GM23338 (cell line): ENCODE data around the gene HSDL2. TPM values are rescaled to one million over a fixed set of nuclear protein-coding genes. Genes with fewer than 3 reads are reported as not detected.

Experiments
- ATAC-seq: fragments of 200-7000 bp; cut with Tn5 transposase; 3 replicates; pipeline ENCODE4 v1.9.1; 2020
- DNase-seq: peaks from one replicate; pipeline ENCODE4 v3.0.0-alpha.2; 2015; ENCODE audit warnings: low spot score
- H2AFZ ChIP-seq: fragments of 200-600 bp; sonication (generic); 2 replicates; pipeline ENCODE4 v1.8.0; 2016; ENCODE audit warnings: antibody characterized with exemption, mild to moderate bottlenecking, moderate library complexity
- H3F3A ChIP-seq: fragments of 200-600 bp; sonication (generic); replicated peaks from 2 replicates; pipeline ENCODE4 v1.8.0; 2017; ENCODE audit warnings: antibody characterized with exemption, mixed run types, low read depth
- H3K27ac ChIP-seq: fragments of 200-600 bp; sonication (generic); 2 replicates; pipeline ENCODE4 v1.6.1; 2016; ENCODE audit warnings: low read depth
- H3K27me3 ChIP-seq: fragments of 200-600 bp; sonication (generic); 2 replicates; pipeline ENCODE4 v1.8.0; 2016; ENCODE audit warnings: mild to moderate bottlenecking, mixed run types, moderate library complexity; ENCODE audit not compliant: insufficient read depth
- H3K36me3 ChIP-seq: fragments of 200-600 bp; sonication (generic); 2 replicates; pipeline ENCODE4 v1.8.0; 2016; ENCODE audit warnings: mild to moderate bottlenecking; ENCODE audit not compliant: insufficient read depth
- H3K4me1 ChIP-seq: fragments of 200-600 bp; sonication (generic); 2 replicates; pipeline ENCODE4 v1.8.0; 2016; ENCODE audit warnings: mild to moderate bottlenecking, moderate library complexity; ENCODE audit not compliant: insufficient read depth
- H3K4me2 ChIP-seq: fragments of 200-600 bp; sonication (generic); 2 replicates; pipeline ENCODE4 v1.7.1; 2017; ENCODE audit warnings: mixed run types
- H3K4me3 ChIP-seq: fragments of 200-600 bp; sonication (generic); 2 replicates; pipeline ENCODE4 v1.6.1; 2016; ENCODE audit warnings: mixed run types
- H3K79me2 ChIP-seq: fragments of 200-600 bp; sonication (generic); replicated peaks from 2 replicates; pipeline ENCODE4 v1.8.0; 2017; ENCODE audit warnings: mild to moderate bottlenecking; ENCODE audit not compliant: insufficient read depth
- H3K9me2 ChIP-seq: fragments of 200-600 bp; sonication (generic); 2 replicates; pipeline ENCODE4 v1.8.0; 2017; ENCODE audit not compliant: insufficient read depth
- H4K20me1 ChIP-seq: fragments of 200-600 bp; sonication (generic); replicated peaks from 2 replicates; pipeline ENCODE4 v1.8.0; 2017; ENCODE audit warnings: mild to moderate bottlenecking; ENCODE audit not compliant: insufficient read depth
- H3K27ac Mint-ChIP-seq: 2 replicates; pipeline ENCODE4 v1.8.0; 2020; ENCODE audit warnings: inconsistent platforms, mild to moderate bottlenecking, moderate library complexity, mixed read lengths
- H3K27me3 Mint-ChIP-seq: 3 replicates; pipeline ENCODE4 v1.8.0; 2022; ENCODE audit warnings: low read depth, mild to moderate bottlenecking, moderate library complexity, mixed read lengths, inconsistent platforms; ENCODE audit not compliant: insufficient read depth, poor library complexity
- H3K36me3 Mint-ChIP-seq: 3 replicates; pipeline ENCODE4 v1.8.0; 2021; ENCODE audit warnings: low read depth, mild to moderate bottlenecking, inconsistent platforms, moderate library complexity, mixed read lengths
- H3K4me1 Mint-ChIP-seq: 3 replicates; pipeline ENCODE4 v1.8.0; 2020; ENCODE audit warnings: mild to moderate bottlenecking, inconsistent platforms, mixed read lengths
- H3K4me3 Mint-ChIP-seq: 3 replicates; pipeline ENCODE4 v1.8.0; 2021; ENCODE audit warnings: moderate library complexity, mild to moderate bottlenecking, inconsistent platforms, mixed read lengths
- H3K9me3 Mint-ChIP-seq: 3 replicates; pipeline ENCODE4 v1.8.0; 2020; ENCODE audit warnings: moderate library complexity, mild to moderate bottlenecking, inconsistent platforms, mixed read lengths
- EZH2 ChIP-seq: fragments of 200-600 bp; sonication (generic); IDR thresholded peaks from one replicate; pipeline ENCODE4 v1.8.0; 2017; ENCODE audit warnings: antibody characterized with exemption, mild to moderate bottlenecking, low read depth; ENCODE audit not compliant: unreplicated experiment
- EZH2phosphoT487 ChIP-seq: fragments of 200-600 bp; sonication (generic); IDR thresholded peaks from one replicate; pipeline ENCODE4 v1.8.1; 2018; ENCODE audit warnings: antibody characterized with exemption; ENCODE audit not compliant: unreplicated experiment
- NANOG ChIP-seq: IDR thresholded peaks from 2 replicates; pipeline ENCODE4 v1.6.1; 2016; ENCODE audit warnings: antibody characterized with exemption, borderline replicate concordance
- POLR2AphosphoS5 ChIP-seq: IDR thresholded peaks from 2 replicates; pipeline ENCODE4 v1.6.1; 2016; ENCODE audit warnings: antibody characterized with exemption, low read depth
- polyA plus RNA-seq: library from polyadenylated mRNA; unstranded; fragments of >200 nt; fragmentation: Nextera tagmentation; extraction: Ambion mirVana; gene quantifications from 2 replicates; pipeline ENCODE4 v1.2.1, GENCODE V29; 2016
- total RNA-seq: library from RNA; depleted of rRNA; stranded (reverse); fragments of >200 nt; shearing (Covaris generic); gene quantifications from 2 replicates; pipeline ENCODE4 v1.2.3, GENCODE V29; 2014
- TF ChIP-seq, protein P1 (sequence below): fragments of 250-450 bp; sonication (Bioruptor Pico); IDR thresholded peaks from 2 replicates; pipeline ENCODE4 v1.5.0; 2020; ENCODE audit warnings: mild to moderate bottlenecking, moderate library complexity

The HSDL2 gene
- total and polyA plus RNA-seq, 2 experiments from 2014 or later, result 11.4 to 15.3 TPM

DNA sequence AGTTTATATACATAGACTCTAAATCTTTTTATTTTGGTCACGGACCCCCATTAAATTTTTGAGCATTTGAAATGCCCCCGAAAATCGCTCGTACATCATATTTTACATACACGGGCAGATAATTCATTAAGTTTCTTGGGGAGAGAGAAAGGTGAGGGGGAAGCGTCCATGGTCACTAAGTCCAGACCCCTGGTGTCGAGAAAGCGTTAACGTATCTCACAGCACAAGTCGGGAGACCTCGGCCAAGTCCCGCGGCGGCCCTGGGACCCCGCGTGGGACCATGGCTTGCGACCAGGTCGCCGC lies 47.3 kb upstream of the HSDL2 start (continued):
- TF ChIP-seq, protein P1, sequence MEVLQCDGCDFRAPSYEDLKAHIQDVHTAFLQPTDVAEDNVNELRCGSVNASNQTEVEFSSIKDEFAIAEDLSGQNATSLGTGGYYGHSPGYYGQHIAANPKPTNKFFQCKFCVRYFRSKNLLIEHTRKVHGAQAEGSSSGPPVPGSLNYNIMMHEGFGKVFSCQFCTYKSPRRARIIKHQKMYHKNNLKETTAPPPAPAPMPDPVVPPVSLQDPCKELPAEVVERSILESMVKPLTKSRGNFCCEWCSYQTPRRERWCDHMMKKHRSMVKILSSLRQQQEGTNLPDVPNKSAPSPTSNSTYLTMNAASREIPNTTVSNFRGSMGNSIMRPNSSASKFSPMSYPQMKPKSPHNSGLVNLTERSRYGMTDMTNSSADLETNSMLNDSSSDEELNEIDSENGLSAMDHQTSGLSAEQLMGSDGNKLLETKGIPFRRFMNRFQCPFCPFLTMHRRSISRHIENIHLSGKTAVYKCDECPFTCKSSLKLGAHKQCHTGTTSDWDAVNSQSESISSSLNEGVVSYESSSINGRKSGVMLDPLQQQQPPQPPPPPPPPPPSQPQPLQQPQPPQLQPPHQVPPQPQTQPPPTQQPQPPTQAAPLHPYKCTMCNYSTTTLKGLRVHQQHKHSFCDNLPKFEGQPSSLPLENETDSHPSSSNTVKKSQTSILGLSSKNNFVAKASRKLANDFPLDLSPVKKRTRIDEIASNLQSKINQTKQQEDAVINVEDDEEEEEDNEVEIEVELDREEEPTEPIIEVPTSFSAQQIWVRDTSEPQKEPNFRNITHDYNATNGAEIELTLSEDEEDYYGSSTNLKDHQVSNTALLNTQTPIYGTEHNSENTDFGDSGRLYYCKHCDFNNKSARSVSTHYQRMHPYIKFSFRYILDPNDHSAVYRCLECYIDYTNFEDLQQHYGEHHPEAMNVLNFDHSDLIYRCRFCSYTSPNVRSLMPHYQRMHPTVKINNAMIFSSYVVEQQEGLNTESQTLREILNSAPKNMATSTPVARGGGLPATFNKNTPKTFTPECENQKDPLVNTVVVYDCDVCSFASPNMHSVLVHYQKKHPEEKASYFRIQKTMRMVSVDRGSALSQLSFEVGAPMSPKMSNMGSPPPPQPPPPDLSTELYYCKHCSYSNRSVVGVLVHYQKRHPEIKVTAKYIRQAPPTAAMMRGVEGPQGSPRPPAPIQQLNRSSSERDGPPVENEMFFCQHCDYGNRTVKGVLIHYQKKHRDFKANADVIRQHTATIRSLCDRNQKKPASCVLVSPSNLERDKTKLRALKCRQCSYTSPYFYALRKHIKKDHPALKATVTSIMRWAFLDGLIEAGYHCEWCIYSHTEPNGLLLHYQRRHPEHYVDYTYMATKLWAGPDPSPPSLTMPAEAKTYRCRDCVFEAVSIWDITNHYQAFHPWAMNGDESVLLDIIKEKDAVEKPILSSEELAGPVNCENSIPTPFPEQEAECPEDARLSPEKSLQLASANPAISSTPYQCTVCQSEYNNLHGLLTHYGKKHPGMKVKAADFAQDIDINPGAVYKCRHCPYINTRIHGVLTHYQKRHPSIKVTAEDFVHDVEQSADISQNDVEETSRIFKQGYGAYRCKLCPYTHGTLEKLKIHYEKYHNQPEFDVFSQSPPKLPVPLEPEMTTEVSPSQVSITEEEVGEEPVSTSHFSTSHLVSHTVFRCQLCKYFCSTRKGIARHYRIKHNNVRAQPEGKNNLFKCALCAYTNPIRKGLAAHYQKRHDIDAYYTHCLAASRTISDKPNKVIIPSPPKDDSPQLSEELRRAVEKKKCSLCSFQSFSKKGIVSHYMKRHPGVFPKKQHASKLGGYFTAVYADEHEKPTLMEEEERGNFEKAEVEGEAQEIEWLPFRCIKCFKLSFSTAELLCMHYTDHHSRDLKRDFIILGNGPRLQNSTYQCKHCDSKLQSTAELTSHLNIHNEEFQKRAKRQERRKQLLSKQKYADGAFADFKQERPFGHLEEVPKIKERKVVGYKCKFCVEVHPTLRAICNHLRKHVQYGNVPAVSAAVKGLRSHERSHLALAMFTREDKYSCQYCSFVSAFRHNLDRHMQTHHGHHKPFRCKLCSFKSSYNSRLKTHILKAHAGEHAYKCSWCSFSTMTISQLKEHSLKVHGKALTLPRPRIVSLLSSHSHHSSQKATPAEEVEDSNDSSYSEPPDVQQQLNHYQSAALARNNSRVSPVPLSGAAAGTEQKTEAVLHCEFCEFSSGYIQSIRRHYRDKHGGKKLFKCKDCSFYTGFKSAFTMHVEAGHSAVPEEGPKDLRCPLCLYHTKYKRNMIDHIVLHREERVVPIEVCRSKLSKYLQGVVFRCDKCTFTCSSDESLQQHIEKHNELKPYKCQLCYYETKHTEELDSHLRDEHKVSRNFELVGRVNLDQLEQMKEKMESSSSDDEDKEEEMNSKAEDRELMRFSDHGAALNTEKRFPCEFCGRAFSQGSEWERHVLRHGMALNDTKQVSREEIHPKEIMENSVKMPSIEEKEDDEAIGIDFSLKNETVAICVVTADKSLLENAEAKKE, result no peak

DNA sequence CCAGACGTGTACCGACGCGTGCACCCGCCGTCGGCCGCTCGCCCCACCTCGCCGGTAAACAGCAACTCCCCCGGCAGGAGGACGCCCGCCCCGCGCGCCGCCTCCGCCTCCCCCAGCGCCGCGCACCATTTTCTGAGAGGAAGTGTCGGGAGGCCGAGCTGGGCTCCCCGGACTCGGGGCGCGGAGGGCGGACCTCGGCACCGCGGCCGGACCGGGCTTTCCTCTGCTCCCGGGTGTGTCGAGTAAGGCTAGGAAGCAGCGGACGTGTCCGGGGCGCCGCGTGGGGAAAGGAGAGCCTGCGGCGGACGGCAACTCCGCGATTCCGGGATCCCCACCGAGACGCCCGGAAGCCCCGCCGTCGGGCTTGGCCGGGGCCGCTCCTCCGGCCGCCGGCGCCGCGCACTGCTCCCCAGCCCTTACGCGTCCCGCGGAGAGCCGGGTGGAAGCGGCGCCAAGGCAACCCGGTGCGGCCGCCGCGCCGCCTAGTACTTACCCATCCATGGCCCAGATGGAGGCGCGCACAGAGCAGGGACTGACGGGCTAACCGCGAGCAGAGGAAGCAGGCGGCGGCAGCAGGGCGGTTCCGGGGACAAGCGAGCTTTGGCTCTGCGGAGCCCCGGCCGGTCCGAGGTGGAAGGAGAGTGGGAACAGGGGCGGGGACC lies 46.8 kb upstream of the HSDL2 start, which contains the start of gene PTBP3:
Gene PTBP3 (minus strand): TSS at position 643 of the 662 bp plus-strand sequence. CDS start 35,754 bp downstream, outside the sequence.
- peak within 1 kb of the TSS; percentile 78 for H2AFZ ChIP-seq
- H3K36me3 ChIP-seq, result no peaks in the 10 kb centered on the region
- H3K36me3 Mint-ChIP-seq, result peaks cover 6% of the 10 kb centered on the region; the same call in 2 of the 3 replicates
- H3K4me2 ChIP-seq, result peak within 1 kb of the TSS; percentile 76
- peaks cover 25% of the 10 kb centered on the region for H3K4me1 ChIP-seq
- H3K4me3 ChIP-seq, result peak within 1 kb of the TSS; percentile 82
- H3F3A ChIP-seq, result no peaks in the 10 kb centered on the region; the same call in 1 of the 2 replicates
- no peaks in the 10 kb centered on the region for H3K9me2 ChIP-seq
- peaks cover 4% of the 10 kb centered on the region for H4K20me1 ChIP-seq
- H3K79me2 ChIP-seq, result peaks cover 46% of the 10 kb centered on the region
- TF ChIP-seq POLR2AphosphoS5 (peak; percentile 71), EZH2 (no peak), NANOG (no peak), EZH2phosphoT487 (no peak)
- ATAC-seq, result peak; percentile 82
- peak within 1 kb of the TSS; percentile 91 for H3K27ac ChIP-seq
- H3K4me3 Mint-ChIP-seq, result peak within 1 kb of the TSS; percentile 98
- peak; percentile 76 for DNase-seq
- no peaks in the 10 kb centered on the region for H3K9me3 Mint-ChIP-seq
- H3K4me1 Mint-ChIP-seq, result peaks cover 22% of the 10 kb centered on the region
- H3K27me3 ChIP-seq, result no peaks in the 10 kb centered on the region
- H3K27ac Mint-ChIP-seq, result peak within 1 kb of the TSS; percentile 98
- peaks cover 2% of the 10 kb centered on the region for H3K27me3 Mint-ChIP-seq
